HG02678 (cell line): ENCODE results near the gene TEN1.
"Not testable (repeated sequence)": the region's sequence is repeated elsewhere in the genome, so short reads cannot be mapped to it uniquely, and the experiment has no call there.

Experiments
- ATAC-seq: cut with Tn5 transposase; IDR thresholded peaks from one replicate; pipeline ENCODE4 v1.9.1; 2021; ENCODE audit warnings: mild to moderate bottlenecking, moderate library complexity; ENCODE audit not compliant: unreplicated experiment

TEN1 gene

GRCh38 chr17:76024353-76024752 lies 45.3 kb downstream of the TEN1 start:
- ATAC-seq = no peak

- ATAC-seq = no peak
Observed at GRCh38 chr17:76025294-76025693, 46.3 kb downstream of the TEN1 start.

- ATAC-seq = no peak
Observed at GRCh38 chr17:76026714-76027158, 47.7 kb downstream of the TEN1 start.

- no peak for ATAC-seq
Observed at GRCh38 chr17:76027159-76027839, 48.3 kb downstream of the TEN1 start, which contains the start of gene EVPL. Gene EVPL, minus strand, starts transcription at chr17:76027306. Its CDS starts 108 bp downstream, at chr17:76027198.

- no peak for ATAC-seq
Observed at GRCh38 chr17:76032073-76032779, 53.2 kb downstream of the TEN1 start.

- ATAC-seq = no peak
Observed at GRCh38 chr17:76032780-76033108, 53.7 kb downstream of the TEN1 start.

- no peak for ATAC-seq
Observed at GRCh38 chr17:76033139-76033538, 54.1 kb downstream of the TEN1 start.

GRCh38 chr17:76034428-76035350 lies 55.6 kb downstream of the TEN1 start:
- ATAC-seq = no peak

GRCh38 chr17:76036497-76037261 lies 57.6 kb downstream of the TEN1 start:
- no peak for ATAC-seq

- ATAC-seq = no peak
Observed at GRCh38 chr17:76038050-76038449, 59.0 kb downstream of the TEN1 start.

- no peak for ATAC-seq
Observed at GRCh38 chr17:76039121-76039520, 60.1 kb downstream of the TEN1 start.

GRCh38 chr17:76040376-76040775 lies 61.3 kb downstream of the TEN1 start:
- ATAC-seq = no peak

- not testable (repeated sequence) for ATAC-seq
Observed at GRCh38 chr17:76042868-76043267, 63.8 kb downstream of the TEN1 start.

- ATAC-seq = not testable (repeated sequence)
Observed at GRCh38 chr17:76044475-76045007, 65.5 kb downstream of the TEN1 start.

GRCh38 chr17:76046064-76046463 lies 67.0 kb downstream of the TEN1 start:
- no peak for ATAC-seq

- no peak for ATAC-seq
Observed at GRCh38 chr17:76048025-76048605, 69.1 kb downstream of the TEN1 start.

- ATAC-seq = no peak
Observed at GRCh38 chr17:76048711-76049110, 69.7 kb downstream of the TEN1 start.

- ATAC-seq = no peak
Observed at GRCh38 chr17:76049239-76049638, 70.2 kb downstream of the TEN1 start.

- no peak for ATAC-seq
Observed at GRCh38 chr17:76049836-76050537, 70.9 kb downstream of the TEN1 start.
